Osteoblast (primary cell): ENCODE results near the gene PHLDB2. TPM values are rescaled to one million over a fixed set of nuclear protein-coding genes. Genes with fewer than 3 reads are reported as not detected.
A peak's percentile ranks its signal among the peaks of the same experiment; 100 is the strongest.

Experiments
- DNase-seq: peaks from one replicate; pipeline ENCODE4 v3.0.0; 2011; ENCODE audit warnings: low spot score, mixed read lengths; ENCODE audit not compliant: insufficient read length; ENCODE audit errors: missing footprints
- H2AFZ ChIP-seq: 2 replicates; pipeline ENCODE4 v1.6.0; 2011; ENCODE audit warnings: mild to moderate bottlenecking, low read length
- H3K27ac ChIP-seq: 2 replicates; pipeline ENCODE4 v1.5.1; 2011; ENCODE audit warnings: mild to moderate bottlenecking, low read depth, low read length, moderate library complexity
- H3K27me3 ChIP-seq: 2 replicates; pipeline ENCODE4 v1.6.0; 2012; ENCODE audit warnings: mild to moderate bottlenecking, control low read depth, inconsistent platforms, low read length, moderate library complexity; ENCODE audit not compliant: insufficient read depth
- H3K36me3 ChIP-seq: 2 replicates; pipeline ENCODE4 v1.5.1; 2011; ENCODE audit warnings: mild to moderate bottlenecking, low read length, control low read depth, moderate library complexity; ENCODE audit not compliant: insufficient read depth
- H3K4me1 ChIP-seq: 2 replicates; pipeline ENCODE4 v1.5.1; 2011; ENCODE audit warnings: mild to moderate bottlenecking, low read length, control low read depth, moderate library complexity; ENCODE audit not compliant: insufficient read depth
- H3K4me2 ChIP-seq: 2 replicates; pipeline ENCODE4 v1.6.0; 2011; ENCODE audit warnings: mild to moderate bottlenecking, low read length; ENCODE audit not compliant: insufficient read depth
- H3K4me3 ChIP-seq: fragments of 200-600 bp; sonication (generic); 3 replicates; pipeline ENCODE4 v1.5.1; 2012; ENCODE audit warnings: mild to moderate bottlenecking, low read length, inconsistent platforms; ENCODE audit not compliant: insufficient read depth
- H3K79me2 ChIP-seq: 2 replicates; pipeline ENCODE4 v1.6.0; 2012; ENCODE audit warnings: mild to moderate bottlenecking, low read length, control low read depth, inconsistent platforms; ENCODE audit not compliant: insufficient read depth
- H3K9me3 ChIP-seq: 2 replicates; pipeline ENCODE4 v1.5.1; 2011; ENCODE audit warnings: low read depth, low read length, control low read depth
- H4K20me1 ChIP-seq: 2 replicates; pipeline ENCODE4 v1.6.0; 2012; ENCODE audit warnings: mild to moderate bottlenecking, low read length, control low read depth; ENCODE audit not compliant: insufficient read depth
- total RNA-seq: library from RNA; depleted of rRNA; stranded (reverse); fragments of >200 nt; gene quantifications from 2 replicates; pipeline ENCODE4 v1.2.3, GENCODE V29; 2012
- TF ChIP-seq, protein P1 (sequence below): IDR thresholded peaks from 2 replicates; pipeline ENCODE4 v1.5.1; 2011; ENCODE audit warnings: mild to moderate bottlenecking, low read depth, low read length, moderate library complexity; ENCODE audit errors: extremely low read depth

Gene PHLDB2
- total RNA-seq, 1 donor, result 107 TPM

DNA sequence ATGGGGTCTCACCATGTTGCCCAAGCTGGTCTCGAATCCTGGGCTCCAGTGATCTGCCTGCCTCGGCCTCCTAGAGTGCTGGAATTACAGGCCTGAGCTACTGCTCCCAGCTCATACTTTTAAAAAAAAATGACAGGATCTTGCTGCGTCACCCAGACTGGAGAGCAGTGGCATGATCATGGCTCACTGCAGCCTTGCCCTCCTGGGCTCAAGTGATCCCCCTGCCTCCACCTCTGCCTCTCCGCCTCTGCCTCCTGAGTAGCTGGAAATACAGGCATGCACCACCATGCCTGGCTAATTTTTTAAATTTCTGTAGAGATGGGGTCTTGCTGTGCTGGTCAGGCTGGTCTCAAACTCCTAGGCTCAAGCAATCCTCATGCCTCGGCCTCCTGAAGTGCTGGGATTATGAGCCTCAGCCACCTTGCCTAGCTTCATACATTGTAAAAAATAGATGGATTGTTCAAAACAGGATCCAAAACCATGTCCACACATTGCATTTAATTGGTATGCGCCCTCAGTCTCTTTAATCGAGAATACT lies 8.9 kb downstream of the PHLDB2 start:
- Histone ChIP-seq H3K4me2 (no peak overlapping the region), H3K9me3 (no peaks in the 10 kb centered on the region), H3K79me2 (peaks cover 87% of the 10 kb centered on the region), H3K4me1 (peaks cover 41% of the 10 kb centered on the region), H3K27ac (peak overlapping the region; percentile 22), H3K27me3 (no peaks in the 10 kb centered on the region), H4K20me1 (peaks cover 11% of the 10 kb centered on the region), H3K36me3 (peaks cover 29% of the 10 kb centered on the region), H3K4me3 (no peak overlapping the region), H2AFZ (no peak overlapping the region)
- TF ChIP-seq, protein P1, sequence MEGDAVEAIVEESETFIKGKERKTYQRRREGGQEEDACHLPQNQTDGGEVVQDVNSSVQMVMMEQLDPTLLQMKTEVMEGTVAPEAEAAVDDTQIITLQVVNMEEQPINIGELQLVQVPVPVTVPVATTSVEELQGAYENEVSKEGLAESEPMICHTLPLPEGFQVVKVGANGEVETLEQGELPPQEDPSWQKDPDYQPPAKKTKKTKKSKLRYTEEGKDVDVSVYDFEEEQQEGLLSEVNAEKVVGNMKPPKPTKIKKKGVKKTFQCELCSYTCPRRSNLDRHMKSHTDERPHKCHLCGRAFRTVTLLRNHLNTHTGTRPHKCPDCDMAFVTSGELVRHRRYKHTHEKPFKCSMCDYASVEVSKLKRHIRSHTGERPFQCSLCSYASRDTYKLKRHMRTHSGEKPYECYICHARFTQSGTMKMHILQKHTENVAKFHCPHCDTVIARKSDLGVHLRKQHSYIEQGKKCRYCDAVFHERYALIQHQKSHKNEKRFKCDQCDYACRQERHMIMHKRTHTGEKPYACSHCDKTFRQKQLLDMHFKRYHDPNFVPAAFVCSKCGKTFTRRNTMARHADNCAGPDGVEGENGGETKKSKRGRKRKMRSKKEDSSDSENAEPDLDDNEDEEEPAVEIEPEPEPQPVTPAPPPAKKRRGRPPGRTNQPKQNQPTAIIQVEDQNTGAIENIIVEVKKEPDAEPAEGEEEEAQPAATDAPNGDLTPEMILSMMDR, result no peak
- no peak for DNase-seq

DNA sequence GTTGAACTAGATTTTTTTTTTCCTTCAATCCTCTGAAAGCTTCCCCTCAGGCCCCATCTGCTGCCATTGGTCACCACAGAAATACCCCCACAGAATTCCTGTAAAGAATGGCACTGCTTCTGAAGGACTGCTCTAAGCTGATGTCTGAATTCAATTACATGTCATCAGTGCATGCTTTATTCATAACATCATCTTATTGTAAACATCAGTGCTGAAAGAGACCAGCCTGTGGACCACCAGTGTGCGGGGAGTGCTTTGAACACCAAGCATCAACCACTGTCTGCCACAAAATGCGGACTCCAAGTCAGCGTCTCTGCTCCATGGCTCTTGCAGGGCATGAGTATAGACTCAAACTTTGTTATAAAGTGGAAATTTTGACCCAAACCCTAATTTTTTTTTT lies 11.6 kb downstream of the PHLDB2 start:
- Histone ChIP-seq H3K79me2 (peaks cover 93% of the 10 kb centered on the region), H4K20me1 (peaks cover 22% of the 10 kb centered on the region), H3K27me3 (no peaks in the 10 kb centered on the region), H3K4me1 (peaks cover 30% of the 10 kb centered on the region), H3K36me3 (peaks cover 30% of the 10 kb centered on the region), H3K27ac (no peak overlapping the region), H3K4me3 (no peak overlapping the region), H3K4me2 (no peak overlapping the region), H3K9me3 (no peaks in the 10 kb centered on the region), H2AFZ (no peak overlapping the region)
- TF ChIP-seq, protein P1, result no peak
- no peak for DNase-seq

- Histone ChIP-seq H3K4me3 (no peak overlapping the region), H3K4me1 (peaks cover 23% of the 10 kb centered on the region), H3K27me3 (no peaks in the 10 kb centered on the region), H3K4me2 (no peak overlapping the region), H3K36me3 (peaks cover 30% of the 10 kb centered on the region), H3K27ac (no peak overlapping the region), H3K79me2 (peaks cover 93% of the 10 kb centered on the region), H2AFZ (no peak overlapping the region), H3K9me3 (no peaks in the 10 kb centered on the region), H4K20me1 (peaks cover 27% of the 10 kb centered on the region)
- TF ChIP-seq, protein P1, result no peak
- no peak for DNase-seq
Observed at GRCh38 chr3:111871809-111872623, 13.0 kb downstream of the PHLDB2 start.

GRCh38 chr3:111872979-111873378 lies 13.9 kb downstream of the PHLDB2 start:
- peaks cover 23% of the 10 kb centered on the region for H3K4me1 ChIP-seq
- no peak overlapping the region for H2AFZ ChIP-seq
- H3K79me2 ChIP-seq, result peaks cover 87% of the 10 kb centered on the region
- TF ChIP-seq, protein P1, result no peak
- no peaks in the 10 kb centered on the region for H3K9me3 ChIP-seq
- no peak for DNase-seq
- no peak overlapping the region for H3K4me2 ChIP-seq
- no peaks in the 10 kb centered on the region for H3K27me3 ChIP-seq
- peak overlapping the region; percentile 44 for H3K27ac ChIP-seq
- H3K4me3 ChIP-seq, result no peak overlapping the region
- H4K20me1 ChIP-seq, result peaks cover 24% of the 10 kb centered on the region
- H3K36me3 ChIP-seq, result peaks cover 30% of the 10 kb centered on the region
